Germinal center (tissue), 1 donor: ENCODE results near the gene VTI1A.
A peak's percentile ranks its signal among the peaks of the same experiment; 100 is the strongest.

Source experiments
- DNase-seq: peaks from one replicate; pipeline ENCODE4 v3.0.0; 2012; ENCODE audit warnings: mixed read lengths, low spot score

Gene VTI1A

DNA sequence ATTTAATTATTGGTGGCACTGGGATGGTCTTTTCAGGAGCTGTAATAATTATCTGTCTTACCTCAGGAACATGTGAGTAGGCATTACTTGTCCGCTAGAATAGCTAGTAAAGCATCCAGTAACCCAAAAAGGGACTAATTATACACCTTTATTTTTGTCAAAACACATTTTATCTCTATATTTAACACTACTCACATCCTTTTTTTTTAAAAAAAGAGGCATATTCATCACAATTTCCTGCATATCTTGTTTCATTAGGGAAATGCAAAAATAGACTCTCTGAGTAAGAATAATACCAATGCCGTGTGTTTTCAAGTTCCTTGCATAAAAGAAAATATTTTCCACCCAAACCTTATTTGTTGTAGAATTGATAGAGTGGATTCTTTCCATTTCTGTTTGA is 99.5 kb downstream of the VTI1A start:
- DNase-seq: peak; percentile 16

DNA sequence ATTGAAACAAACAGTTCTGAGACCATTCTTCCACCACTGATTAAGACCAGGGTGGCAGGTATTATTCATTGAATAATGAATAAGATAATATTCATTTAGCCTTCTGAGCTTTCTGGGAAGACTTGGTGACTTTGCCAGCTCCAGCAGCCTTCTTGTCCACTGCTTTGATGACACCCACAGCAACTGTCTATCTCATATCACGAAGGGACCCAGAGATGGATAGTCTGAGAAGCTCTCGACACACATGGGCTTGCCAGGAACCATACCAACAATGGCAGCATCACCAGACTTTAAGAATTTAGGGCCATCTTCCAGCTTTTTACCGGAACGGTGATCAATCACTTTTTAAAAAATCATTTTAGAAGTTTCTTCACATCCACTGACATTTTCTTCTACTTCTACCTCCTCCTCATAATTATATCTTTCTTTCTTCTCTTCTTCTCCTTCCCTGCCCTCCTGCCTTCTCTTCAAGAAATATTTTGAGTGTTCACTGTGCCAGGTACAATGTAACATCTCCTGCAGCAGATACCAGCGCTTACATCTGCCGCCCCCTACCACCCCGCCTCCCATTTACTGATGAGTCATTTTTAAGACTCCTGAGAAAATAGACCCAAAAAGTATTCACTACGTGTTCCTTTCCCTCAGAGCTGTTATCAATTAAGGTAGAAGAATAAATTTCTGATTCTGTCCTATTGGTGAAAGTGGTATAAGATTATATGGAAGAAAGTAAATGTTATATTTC is 101.7 kb downstream of the VTI1A start:
- DNase-seq: no peak

DNA sequence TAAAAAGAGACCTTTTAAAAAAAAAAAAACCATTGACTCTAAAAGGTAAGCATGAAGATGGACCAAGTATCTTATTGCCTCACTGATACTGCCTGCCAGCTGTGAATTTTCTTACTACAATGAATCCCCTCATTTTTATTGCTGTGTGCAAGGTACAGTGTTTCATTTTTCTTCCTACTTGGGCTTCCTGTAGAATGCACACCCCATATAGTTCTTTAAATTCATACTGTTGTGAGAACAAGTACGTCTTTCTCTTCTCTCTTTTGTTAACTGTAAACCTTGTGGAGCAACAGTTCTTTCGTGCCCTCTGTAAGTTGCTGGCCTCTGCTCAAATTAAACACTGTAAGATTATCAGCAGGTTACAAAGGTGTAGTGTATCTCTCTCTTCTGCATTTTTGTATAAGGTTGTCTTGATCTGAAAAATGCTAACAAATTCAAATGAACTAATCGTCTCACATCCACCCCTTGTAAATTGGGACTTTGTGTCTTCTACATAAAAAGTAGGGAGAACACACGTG is 105.6 kb downstream of the VTI1A start:
- no peak for DNase-seq

DNA sequence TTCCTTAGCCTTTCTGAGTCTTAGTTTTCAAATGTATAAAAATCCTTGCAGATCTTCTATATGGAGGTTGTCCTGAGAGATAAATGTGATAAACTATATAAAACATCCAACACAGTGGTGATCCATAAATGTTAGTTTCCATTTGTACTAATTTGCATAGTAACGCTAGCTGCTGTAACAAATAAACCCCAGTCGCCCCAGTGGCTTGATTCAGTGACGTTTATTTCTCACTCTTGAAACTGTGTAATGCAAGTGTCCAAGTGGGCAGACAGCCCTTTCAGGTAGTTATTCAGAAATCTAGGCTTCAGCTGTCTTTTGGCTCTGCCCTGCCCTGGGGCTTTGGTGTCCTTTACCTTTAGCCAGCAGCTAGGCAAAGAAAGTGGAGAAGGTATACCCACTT is 106.3 kb downstream of the VTI1A start:
- DNase-seq: no peak

DNA sequence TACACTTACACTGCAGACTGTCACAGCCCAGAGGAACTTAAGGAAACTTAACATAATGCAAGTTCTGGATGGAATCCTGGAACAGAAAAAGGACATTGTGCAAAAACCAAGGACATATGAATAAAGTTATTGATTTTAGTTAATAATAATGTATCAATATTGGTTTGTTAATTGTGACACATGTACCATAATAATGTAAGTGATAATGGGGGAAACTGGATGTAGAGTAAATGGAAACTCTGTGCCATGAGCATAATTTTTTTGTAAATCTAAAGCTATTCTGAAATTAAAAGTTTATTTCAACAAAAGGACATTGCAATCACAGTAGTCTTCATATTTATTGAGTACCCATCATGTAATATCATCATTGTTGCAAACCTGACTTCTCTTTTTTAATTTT is 107.2 kb downstream of the VTI1A start:
- DNase-seq: no peak

DNA sequence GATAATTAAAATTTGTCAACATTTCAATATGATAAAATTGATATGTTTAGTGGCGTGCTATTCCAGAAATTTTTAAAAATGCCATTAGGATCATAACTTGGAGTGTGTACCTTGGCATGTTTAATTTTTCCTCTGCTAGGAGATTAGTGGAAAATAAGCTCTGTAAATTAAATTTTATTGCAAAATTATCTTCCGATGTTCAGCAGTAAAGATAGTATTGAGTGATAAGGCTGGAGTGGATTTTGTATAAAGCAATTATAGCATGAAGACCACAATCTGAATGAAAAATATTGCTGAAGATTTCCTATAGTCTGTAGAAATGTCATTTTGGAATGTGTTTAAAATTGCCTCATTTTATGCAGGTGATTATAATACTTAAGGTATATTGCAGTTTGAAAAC is 110.2 kb downstream of the VTI1A start:
- no peak for DNase-seq

DNA sequence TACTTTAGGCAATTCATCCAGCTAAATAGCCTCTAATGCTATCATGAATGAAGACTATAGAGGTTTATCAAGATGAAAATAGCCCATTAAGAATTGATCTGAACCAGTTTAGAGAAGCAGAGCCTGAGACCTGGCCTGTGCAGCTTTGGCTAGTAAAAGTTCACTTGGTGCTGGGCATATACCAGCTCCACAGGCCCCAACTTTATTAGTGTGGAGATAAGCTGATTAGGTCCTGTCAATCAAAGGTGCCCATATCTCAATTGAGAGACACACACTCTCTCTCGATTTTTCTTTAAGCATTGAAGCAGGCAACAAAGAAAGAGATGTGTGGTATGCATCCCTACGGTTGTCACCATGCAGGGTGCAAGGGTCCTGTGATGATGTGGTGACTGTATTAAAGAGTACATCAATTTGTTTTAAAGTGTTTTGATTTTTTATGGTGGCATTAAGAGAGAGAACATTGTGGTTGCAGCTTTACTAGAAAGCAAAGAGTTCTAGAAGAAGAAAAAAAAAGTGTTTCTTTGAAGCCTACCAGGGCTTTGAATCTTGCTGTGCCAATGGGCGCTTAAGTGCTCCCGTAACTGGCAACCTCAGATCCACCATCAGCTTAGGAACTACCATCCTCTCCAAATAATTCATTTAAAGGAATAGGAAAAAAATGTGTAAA is 111.6 kb downstream of the VTI1A start:
- no peak for DNase-seq

DNA sequence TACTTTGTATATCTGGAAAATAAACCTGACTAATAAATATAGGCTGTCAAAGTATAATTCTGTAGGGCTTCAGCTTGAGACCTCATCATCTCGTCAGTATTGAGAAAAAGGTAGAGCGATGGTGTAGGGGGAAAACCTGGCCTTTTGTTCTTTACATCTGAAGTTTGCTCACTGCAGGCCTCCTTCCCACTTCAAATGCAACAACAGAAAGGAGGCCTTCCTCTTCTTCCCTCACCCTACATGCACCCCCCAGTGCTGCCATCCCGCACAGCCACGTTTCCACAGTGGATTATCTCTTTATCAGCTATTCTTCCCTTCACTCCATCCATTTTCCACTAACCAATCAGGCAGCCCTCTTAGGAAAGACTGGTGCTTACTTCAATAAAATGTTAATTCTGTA is 112.3 kb downstream of the VTI1A start:
- DNase-seq: no peak

DNA sequence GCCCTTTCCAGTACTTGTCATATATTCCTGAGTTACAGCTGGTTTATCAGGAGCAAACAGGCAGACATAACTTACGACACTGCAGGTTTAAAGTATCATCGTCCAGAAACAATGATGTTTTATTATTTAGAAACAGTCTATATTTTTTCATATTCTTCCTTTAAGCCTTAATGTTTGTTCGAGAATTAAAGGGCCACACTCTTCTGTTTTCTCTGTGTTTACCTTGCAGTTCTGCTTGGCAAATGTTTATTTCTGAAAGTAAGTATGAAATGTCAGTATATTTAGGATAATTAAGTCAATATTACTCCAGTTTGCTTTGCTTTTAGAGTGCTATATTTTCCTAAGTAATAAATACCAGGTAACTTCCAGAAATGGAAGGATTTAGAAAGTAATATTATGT is 115.1 kb downstream of the VTI1A start:
- no peak for DNase-seq

DNA sequence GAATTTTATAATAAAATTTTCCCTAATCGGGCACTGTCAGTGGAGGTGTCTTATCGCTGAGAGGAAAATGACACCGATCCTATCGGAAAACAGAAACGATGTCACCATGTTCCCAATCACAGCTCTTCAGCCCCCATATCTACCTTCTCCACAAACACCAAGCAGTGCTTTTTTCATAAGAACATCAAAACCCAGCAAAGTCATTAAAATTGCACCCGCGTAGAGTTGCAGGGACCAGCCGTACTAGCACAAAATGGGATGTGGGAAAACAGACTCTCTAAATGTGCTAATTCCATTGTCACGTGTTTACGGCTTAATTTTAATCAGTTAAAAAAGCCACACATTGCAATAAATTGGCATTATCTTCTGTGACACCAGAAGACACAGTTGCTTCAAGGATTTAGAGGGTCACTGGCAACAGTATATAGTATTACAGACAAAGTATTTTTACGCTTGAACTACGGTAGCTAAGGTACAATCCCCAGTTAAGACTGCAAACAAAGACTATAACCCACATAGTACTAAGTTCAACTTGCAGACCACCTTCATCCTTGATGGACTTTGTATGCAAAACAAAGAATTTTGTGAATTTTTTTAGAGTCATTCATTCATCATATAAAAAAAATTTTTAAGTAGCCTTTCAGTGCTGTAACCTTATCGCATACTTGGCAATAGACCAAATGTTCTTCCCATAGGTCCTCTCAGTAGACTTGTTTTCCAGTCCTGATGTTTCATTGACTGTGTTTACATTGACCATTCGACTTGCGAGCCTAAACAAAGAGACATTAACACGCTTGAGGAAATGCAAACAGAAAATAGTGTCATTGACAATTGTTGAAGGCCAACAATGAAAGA is 116.0 kb downstream of the VTI1A start:
- DNase-seq: no peak

DNA sequence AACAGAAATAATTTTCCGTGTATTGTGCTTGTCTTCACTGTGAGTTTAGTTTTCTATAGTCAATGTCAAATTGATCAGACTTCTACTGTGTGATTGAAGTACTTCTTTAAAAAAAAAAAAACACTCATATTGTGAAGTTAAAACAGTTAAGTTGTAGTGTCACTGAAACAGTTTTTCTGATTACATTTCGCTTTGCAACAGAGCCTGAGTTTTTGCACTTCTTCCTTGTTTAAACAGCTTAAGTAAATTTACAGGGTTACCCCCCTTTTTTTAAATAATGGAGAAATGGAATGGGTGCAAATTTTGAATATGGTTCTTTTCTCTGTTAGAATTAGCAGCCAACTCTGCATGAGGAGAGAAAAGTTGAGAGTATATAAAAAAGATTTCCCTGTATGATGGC is 117.3 kb downstream of the VTI1A start:
- no peak for DNase-seq

DNA sequence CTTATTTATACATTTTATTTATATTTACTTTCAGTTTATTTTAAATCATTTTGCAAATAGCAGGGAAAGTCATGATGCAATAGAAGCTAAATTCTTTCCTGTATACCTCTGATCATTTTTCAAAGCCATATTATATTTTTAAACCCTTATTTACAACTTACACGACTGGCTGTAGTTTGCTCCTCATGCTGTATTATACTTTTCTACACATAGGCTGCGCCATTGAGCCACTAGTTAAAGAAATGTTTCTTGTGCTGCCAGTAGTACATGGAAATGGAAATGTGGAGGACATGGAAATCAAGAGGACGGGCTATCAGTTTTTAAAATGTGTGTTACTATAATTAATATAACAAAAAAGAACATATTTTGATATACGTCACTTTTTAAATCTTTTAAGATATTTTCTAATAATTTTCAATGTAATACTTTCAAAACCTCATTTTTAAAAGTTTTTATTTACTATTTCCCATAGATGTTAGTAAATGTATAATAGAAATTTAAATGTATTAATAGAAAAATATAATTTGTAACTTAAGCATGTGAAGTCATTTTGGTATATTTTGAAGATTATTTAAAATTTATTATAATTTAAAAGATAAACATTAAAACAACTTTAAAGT is 118.5 kb downstream of the VTI1A start:
- DNase-seq: peak; percentile 6

DNA sequence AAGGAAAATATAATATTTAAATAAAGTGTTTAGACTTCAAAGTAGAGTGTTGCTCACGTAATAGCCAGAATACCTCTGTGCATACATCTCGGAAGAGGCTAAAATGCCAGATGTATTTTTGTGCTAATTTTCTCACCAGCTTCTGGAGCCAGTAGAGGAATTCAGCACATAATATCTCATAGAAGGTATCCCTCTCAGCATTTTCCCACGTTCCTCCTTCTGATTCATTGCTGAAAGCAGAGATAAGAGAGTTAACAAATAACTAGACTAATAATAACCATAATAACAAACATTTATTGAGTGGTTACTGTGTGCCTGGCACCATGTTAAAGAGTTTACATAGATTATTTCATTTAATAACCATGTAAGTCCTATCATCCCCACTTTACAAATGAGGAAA is 123.6 kb downstream of the VTI1A start:
- DNase-seq: no peak

DNA sequence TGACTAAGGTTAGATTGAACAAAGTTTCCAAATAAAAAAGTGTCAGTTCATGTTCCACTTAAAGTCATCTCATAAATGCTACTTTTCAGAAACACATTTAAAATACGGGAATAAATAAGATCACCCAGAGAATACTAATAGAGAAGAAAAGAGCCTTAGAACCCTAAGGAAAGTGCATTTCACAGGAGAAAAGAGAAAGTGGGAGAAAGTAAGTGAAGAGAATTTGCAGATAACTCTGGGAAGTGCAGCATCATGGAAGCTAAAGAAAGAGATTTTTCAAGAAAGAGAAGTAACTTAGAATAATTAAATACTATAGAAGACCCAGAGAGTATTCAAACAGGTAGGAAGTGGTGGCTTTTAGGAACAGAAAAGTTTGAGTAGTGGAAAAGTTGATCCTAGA is 132.6 kb downstream of the VTI1A start:
- no peak for DNase-seq

DNA sequence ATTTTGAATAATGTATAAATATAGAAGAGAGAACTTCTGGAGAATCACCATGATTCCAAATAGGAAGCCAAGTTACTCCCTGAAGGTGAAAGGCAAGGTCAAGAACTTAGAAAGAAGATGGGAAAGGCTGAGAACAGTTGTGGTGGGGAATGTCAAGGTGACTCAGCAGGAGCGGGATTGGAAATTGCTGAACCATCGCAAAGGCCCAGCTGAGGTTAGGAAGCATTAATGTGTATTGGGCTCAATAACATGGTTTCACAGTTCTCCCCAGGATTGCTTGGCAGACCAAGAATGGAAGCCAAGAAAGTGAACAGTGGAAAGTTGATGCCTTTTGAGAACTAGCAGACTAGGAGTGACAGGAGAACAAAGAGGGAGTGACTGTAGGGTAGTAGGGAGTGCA is 133.3 kb downstream of the VTI1A start:
- DNase-seq: no peak

DNA sequence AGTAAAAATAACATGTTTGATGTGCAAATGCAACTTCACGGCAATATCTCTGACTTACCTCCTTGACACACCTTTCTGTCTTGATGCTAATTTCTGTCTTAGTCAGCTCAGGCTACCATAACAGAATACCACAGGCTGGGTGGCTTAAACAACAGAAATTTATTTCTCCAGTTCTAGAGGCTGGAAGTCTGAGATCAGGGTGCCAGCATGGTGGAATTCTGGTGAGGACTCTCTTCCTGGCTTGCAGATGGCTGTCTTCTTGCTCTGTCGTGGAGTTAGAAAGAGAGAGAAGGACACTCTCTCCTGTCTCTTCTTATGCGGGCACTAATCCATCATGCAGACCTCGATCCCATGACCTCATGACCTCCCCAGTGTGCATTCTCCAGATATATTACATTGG is 134.9 kb downstream of the VTI1A start:
- DNase-seq: no peak

DNA sequence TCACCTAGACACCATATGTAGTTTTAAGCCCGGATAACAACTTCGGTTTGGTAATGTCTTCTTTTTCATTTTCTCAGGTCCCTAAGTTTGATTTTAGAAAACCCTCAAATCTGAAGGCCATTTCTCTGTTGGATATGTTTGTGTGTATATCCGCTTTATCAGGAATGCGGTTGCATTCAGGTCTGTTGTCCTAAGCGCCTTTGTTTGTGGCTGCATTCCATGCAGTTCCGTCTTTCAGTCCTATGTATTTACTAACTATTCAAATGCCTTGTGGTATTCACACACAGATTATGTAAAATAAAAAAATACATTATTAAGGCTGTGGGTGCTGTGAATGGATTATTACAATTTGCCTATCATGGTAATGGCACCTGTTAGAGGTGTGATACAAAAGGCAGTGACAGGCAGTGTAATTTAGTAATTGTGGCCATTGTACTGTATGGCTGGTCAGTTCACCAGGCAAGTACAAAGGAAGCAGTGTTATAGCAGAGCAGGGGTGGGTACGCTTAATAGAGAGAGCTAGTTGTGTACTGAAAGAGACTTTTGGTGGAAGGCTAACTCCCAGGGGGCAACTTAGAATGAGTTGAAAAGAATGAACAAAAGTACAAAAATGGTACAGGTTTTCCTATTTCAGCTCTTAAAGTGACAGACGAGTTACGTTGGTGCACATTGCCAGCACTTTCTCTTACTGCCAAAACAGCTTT is 136.4 kb downstream of the VTI1A start:
- no peak for DNase-seq

DNA sequence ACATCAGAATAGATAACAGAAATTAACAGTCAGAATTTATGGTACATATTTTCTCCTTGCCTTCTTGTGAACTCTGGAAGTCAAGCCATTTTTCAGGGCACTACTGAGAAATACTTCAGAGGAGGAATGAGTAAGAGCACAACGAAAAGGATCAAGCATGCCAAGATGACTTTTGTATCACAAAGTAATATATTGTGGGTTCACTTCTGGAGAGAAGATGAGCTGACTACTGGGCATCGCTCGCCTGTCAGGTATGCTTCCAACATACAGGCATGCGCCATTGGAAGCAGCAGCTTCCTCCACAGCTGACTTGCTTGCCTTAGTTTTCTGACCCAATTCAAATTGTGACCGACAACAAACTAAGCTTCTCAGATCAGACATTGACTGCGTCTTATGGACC is 137.3 kb downstream of the VTI1A start:
- no peak for DNase-seq

DNA sequence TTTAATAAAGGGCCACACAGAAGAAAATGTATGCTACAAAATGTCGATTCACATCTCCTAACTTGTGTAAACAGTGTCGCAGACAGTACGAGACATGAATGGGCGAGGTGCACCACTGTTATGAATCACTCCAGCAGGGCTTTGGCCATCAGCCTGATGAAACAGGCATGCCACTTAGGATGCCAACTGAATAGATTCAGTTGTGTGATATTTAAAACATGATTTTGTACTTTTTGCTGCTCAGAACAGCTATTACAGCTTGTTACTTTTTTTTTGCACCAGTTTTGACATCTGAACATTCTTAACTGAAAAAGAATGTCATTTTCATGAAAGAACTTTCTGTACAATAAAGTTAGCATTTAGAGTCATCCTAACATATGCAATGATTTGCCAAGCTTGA is 138.1 kb downstream of the VTI1A start:
- DNase-seq: no peak

DNA sequence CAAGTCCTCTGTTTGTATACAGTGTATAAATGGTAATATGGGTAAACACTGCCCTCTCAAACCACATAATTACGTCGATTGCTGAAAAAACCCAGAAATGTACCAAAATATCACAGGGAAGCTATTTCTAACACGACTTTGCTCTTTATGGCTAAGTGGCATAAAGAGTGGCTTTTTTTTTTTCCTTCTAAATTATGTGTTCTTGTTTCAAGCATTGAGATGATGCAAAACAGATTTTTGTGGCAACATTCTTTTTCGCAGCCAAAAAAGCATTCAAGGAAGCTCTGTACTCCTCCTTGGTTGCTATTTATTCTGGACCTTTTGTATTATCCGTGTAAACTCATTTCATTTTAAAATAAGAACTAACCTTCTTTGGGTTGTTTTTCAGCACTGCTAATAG is 138.9 kb downstream of the VTI1A start:
- no peak for DNase-seq

DNA sequence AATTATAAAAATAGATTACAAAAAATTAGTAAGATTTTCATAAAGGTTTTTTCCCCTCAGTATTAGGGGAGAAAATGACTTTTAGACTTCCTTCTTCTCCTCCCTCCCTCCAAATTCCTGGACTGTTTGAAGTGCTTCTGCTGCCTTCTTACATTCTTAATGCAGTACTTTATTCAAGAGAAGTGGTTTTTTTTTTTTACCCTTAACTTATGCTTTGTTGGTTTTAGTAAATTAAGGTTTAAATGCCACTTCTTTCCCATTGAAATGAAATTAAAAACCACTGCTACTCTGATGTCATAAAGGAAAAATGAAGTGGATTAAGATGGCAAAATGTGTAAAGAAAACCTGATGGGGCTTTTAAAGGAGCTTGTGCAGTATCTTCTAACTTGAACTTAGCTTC is 140.7 kb downstream of the VTI1A start:
- DNase-seq: no peak
